ENCODE data around the gene DLGAP3.
"Not testable (repeated sequence)": the region's sequence is repeated elsewhere in the genome, so short reads cannot be mapped to it uniquely, and the experiment has no call there.

GRCh38 chr1:34947641-34948314 lies 18.3 kb upstream of the DLGAP3 start:
- not testable (repeated sequence) for TF ChIP-seq POLR2A (IDR thresholded peaks at IDR 0.05); CTCF (IDR thresholded peaks at IDR 0.05 in 4 of 5, conservative IDR thresholded peaks at IDR 0.05 in 1 of 5)
